Measurements from ENCODE around the gene MAPK11. TPM values are rescaled to one million over a fixed set of nuclear protein-coding genes. Genes with fewer than 3 reads are reported as not detected.

The MAPK11 gene
- total and polyA plus RNA-seq, 2 donors (not counting 1 experiment from before 2014, with no cell fraction given): 2.6 to 7.6 TPM

- Histone ChIP-seq H3K9me3 (ENCODE audit: control insufficient read depth, insufficient read depth, low read depth, low read length) (no peaks in the 10 kb centered on the region), H4K20me1 (ENCODE audit: control insufficient read depth, extremely low read depth, insufficient read depth, low read length) (no peaks in the 10 kb centered on the region), H3K9ac (ENCODE audit: insufficient read depth, low read length) (no peak overlapping the region), H3K4me3 (replicated peaks in 1 of 4; ENCODE audit: control extremely low read depth in 1 of 4, insufficient read depth in 1 of 4, low read depth in 3 of 4, low read length in 4 of 4) (no peak overlapping the region), H3K27ac (ENCODE audit: insufficient read depth, low read length) (no peak overlapping the region), H3K27me3 (ENCODE audit: control insufficient read depth, insufficient read depth, low read length) (no peaks in the 10 kb centered on the region), H3K79me2 (ENCODE audit: control insufficient read depth, insufficient read depth, low read length) (peaks cover 4% of the 10 kb centered on the region), H3K36me3 (ENCODE audit: control insufficient read depth, insufficient read depth, low read length) (peaks cover 18% of the 10 kb centered on the region), H2AFZ (ENCODE audit: low read length) (no peak overlapping the region), H3K4me1 (ENCODE audit: control insufficient read depth, extremely low read depth, insufficient read depth, low read length) (no peaks in the 10 kb centered on the region), H3K4me2 (ENCODE audit: extremely low read depth, insufficient read depth, low read length) (no peak overlapping the region)
- no peak for DNase-seq (ENCODE audit: low read depth in 2 of 2)
- TF ChIP-seq, protein P1, sequence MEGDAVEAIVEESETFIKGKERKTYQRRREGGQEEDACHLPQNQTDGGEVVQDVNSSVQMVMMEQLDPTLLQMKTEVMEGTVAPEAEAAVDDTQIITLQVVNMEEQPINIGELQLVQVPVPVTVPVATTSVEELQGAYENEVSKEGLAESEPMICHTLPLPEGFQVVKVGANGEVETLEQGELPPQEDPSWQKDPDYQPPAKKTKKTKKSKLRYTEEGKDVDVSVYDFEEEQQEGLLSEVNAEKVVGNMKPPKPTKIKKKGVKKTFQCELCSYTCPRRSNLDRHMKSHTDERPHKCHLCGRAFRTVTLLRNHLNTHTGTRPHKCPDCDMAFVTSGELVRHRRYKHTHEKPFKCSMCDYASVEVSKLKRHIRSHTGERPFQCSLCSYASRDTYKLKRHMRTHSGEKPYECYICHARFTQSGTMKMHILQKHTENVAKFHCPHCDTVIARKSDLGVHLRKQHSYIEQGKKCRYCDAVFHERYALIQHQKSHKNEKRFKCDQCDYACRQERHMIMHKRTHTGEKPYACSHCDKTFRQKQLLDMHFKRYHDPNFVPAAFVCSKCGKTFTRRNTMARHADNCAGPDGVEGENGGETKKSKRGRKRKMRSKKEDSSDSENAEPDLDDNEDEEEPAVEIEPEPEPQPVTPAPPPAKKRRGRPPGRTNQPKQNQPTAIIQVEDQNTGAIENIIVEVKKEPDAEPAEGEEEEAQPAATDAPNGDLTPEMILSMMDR (conservative IDR thresholded peaks at IDR 0.05 in 1 of 2, IDR thresholded peaks at IDR 0.05 in 1 of 2; ENCODE audit: low read depth in 1 of 2, low read length in 2 of 2): no peak
- TF ChIP-seq EZH2 (IDR thresholded peaks at IDR 0.05; ENCODE audit: low read length, missing control alignments): no peak
Measured at GRCh38 chr22:50229370-50229769, 40.8 kb downstream of the MAPK11 start.

DNA sequence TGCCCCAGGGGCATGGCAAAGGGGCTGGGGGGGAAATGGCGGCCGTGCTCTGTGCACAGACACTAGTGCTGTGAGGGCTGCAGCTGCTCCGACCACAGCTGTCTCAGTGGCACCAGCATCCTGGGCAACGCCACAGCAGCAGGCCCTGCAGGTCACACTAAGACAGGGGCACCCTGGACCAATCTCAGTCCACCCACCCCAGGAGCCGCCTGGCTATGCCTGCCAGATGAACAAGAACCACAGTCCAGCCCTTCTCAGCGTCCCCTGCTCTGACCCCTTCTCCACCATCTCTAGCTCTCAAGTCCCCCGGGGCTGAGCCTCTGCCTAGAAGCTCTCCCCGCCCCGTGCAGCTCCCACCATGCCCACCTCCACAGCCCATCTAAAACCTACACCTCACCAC lies 41.8 kb downstream of the MAPK11 start:
- Histone ChIP-seq H4K20me1 (ENCODE audit: control insufficient read depth, extremely low read depth, insufficient read depth, low read length) (no peaks in the 10 kb centered on the region), H3K79me2 (ENCODE audit: control insufficient read depth, insufficient read depth, low read length) (no peaks in the 10 kb centered on the region), H3K36me3 (ENCODE audit: control insufficient read depth, insufficient read depth, low read length) (peaks cover 24% of the 10 kb centered on the region), H3K9ac (ENCODE audit: insufficient read depth, low read length) (no peak overlapping the region), H3K9me3 (ENCODE audit: control insufficient read depth, insufficient read depth, low read depth, low read length) (no peaks in the 10 kb centered on the region), H3K4me2 (ENCODE audit: extremely low read depth, insufficient read depth, low read length) (no peak overlapping the region), H2AFZ (ENCODE audit: low read length) (no peak overlapping the region), H3K27ac (ENCODE audit: insufficient read depth, low read length) (no peak overlapping the region), H3K4me1 (ENCODE audit: control insufficient read depth, extremely low read depth, insufficient read depth, low read length) (no peaks in the 10 kb centered on the region), H3K27me3 (ENCODE audit: control insufficient read depth, insufficient read depth, low read length) (no peaks in the 10 kb centered on the region), H3K4me3 (replicated peaks in 1 of 4; ENCODE audit: control extremely low read depth in 1 of 4, insufficient read depth in 1 of 4, low read depth in 3 of 4, low read length in 4 of 4) (no peak overlapping the region)
- TF ChIP-seq EZH2 (IDR thresholded peaks at IDR 0.05; ENCODE audit: low read length, missing control alignments): no peak
- TF ChIP-seq, protein P1 (conservative IDR thresholded peaks at IDR 0.05 in 1 of 2, IDR thresholded peaks at IDR 0.05 in 1 of 2; ENCODE audit: low read depth in 1 of 2, low read length in 2 of 2): no peak
- no peak for DNase-seq (ENCODE audit: low read depth in 2 of 2)

DNA sequence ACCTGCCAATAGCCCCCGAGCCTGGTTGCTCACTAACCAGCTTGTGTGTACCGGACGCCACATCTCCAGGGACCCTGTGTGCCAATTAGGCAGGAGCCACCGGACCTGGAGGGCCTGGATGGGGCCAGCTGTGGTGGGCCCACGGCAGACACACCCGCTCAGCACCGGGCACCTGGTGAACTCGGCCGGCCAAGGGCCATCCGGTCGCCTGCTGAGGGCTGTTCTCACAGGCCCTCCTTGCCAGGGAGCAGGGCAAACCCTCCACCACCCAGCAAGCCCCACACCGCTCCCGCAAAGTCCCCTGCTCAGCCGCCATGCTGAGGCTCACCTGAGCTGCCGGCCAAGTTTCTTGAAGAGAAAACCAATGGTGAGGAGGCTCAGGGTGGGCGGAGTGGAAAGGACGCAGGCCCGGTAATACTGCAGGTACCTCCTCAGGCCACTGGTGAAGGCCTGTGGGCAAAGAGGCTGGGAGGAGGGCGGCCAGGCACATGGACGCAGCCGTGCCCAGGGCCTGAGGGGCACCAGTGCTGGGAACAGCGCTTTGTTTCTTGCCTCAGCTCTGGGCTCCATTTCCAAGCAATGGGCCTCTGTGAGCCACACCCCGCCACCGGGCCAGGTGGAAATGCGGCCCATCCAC lies 42.5 kb downstream of the MAPK11 start:
- no peak overlapping the region for H2AFZ ChIP-seq (ENCODE audit: low read length)
- H3K9me3 ChIP-seq (ENCODE audit: control insufficient read depth, insufficient read depth, low read depth, low read length): no peaks in the 10 kb centered on the region
- DNase-seq (ENCODE audit: low read depth in 2 of 2): no peak
- no peak overlapping the region for H3K4me2 ChIP-seq (ENCODE audit: extremely low read depth, insufficient read depth, low read length)
- no peaks in the 10 kb centered on the region for H3K79me2 ChIP-seq (ENCODE audit: control insufficient read depth, insufficient read depth, low read length)
- no peaks in the 10 kb centered on the region for H4K20me1 ChIP-seq (ENCODE audit: control insufficient read depth, extremely low read depth, insufficient read depth, low read length)
- TF ChIP-seq, protein P1 (conservative IDR thresholded peaks at IDR 0.05 in 1 of 2, IDR thresholded peaks at IDR 0.05 in 1 of 2; ENCODE audit: low read depth in 1 of 2, low read length in 2 of 2): no peak
- TF ChIP-seq EZH2 (IDR thresholded peaks at IDR 0.05; ENCODE audit: low read length, missing control alignments): no peak
- peaks cover 27% of the 10 kb centered on the region for H3K36me3 ChIP-seq (ENCODE audit: control insufficient read depth, insufficient read depth, low read length)
- H3K4me3 ChIP-seq (replicated peaks in 1 of 4; ENCODE audit: control extremely low read depth in 1 of 4, insufficient read depth in 1 of 4, low read depth in 3 of 4, low read length in 4 of 4): no peak overlapping the region
- H3K4me1 ChIP-seq (ENCODE audit: control insufficient read depth, extremely low read depth, insufficient read depth, low read length): no peaks in the 10 kb centered on the region
- H3K9ac ChIP-seq (ENCODE audit: insufficient read depth, low read length): no peak overlapping the region
- H3K27me3 ChIP-seq (ENCODE audit: control insufficient read depth, insufficient read depth, low read length): no peaks in the 10 kb centered on the region
- H3K27ac ChIP-seq (ENCODE audit: insufficient read depth, low read length): no peak overlapping the region

Measured in fibroblast of lung (primary cell).